ELF-1 (cell line): ENCODE measurements around the gene CBX2.
"Not testable (repeated sequence)": the region's sequence is repeated elsewhere in the genome, so short reads cannot be mapped to it uniquely, and the experiment has no call there.

Source experiments
- DNase-seq: peaks from one replicate; pipeline ENCODE4 v3.0.0-alpha.2; 2016; ENCODE audit warnings: low read depth, low spot score

CBX2 gene

DNA sequence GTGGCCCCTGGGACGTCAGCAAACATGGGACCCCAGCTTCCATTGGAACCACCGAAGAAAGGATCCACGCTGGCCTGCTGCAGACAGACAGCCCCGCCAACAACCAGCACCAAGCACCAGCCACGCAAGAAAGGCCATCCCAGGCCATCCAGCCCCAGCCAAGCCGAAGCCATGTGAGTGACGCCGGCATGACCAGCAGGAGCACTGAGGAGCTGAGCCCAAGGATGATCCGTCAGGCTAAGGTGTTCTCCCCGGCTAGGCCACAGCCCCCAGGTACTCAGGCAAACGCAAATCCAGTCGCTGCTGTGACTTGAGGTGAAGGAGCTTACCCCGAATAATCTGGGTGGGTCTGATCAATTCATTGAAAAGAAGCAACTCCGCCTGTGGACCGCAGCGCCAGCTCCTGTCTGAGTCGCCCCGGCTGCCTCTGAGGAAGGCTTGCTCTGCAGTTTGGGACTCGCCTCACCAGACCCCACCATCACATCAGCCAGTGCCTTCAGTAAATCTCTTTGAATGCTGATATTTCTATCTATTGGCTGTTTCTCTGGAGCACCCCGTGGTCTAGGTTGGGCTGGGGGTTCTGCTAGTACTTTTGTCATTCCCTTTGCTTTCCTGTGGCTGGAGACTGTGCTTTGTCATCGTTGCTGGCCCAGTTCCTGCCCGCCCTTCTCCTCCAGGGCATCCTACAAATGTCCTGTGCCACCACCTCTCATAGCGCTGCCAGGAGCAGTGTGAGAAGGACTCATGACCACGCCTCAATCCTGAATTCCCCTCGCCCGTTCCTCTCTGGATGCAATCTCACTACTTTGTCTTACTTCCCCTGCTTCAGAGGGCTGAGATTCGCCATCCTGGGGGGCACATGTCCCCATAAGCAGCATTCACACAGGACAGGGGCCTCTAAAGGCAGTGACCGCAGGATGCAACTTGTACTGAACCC is 8.1 kb upstream of the CBX2 start:
- DNase-seq: no peak

DNA sequence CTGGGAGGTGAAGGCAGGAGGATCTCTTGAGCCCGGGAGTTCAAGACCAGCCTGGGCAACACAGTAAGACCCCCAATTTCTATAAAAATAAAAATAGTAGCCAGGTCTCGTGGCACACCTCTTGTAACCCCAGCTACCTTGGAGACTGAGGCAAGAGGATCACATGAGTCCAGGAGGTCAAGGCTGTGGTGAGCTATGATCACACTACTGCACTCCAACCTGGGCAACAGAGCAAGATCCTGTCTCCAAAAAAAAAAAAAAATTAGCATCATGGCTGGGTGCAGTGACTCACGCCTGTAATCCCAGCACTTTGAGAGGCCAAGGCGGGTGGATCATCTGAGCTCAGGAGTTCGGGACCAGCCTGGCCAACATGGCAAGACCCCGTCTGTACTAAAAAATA is 6.7 kb upstream of the CBX2 start:
- no peak for DNase-seq

DNA sequence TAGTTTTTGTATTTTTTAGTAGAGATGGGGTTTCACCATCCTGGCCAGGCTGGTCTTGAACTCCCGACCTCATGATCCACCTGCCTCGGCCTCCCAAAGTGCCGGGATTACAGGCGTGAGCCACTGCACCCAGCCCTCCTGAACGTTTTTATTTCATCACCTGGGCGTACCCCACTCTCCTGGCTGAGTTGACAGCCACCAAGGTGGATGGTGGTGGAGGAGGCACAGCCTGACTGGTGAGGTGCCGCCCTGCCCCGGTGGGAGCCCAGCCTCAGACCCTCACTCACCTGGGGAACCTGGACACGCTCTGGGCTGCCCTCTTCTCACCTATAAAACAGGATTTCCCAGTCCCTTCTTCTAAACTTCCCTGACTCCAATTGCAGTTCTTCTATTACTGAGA is 5.2 kb upstream of the CBX2 start:
- DNase-seq: not testable (repeated sequence)

DNA sequence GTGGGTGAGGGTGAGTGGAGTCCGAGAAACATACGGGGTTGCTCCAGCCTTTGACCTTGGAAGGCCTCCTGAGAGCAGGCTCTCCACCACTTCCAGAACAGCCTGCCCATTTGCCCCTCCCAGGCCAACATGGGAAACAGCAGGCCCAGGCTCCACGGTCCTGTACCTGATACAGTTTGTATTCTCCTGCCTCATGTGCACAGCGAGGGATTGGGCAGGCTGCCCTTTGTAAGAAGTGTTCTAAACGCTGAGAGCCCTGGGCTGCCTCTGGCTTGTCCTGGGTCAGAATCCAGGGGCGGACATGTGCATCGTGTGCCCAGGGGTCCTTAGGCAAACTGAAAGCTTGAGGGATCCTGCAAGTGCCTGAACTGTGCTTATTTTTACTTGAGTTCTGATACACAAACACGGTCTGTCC is 3.4 kb upstream of the CBX2 start:
- no peak for DNase-seq

DNA sequence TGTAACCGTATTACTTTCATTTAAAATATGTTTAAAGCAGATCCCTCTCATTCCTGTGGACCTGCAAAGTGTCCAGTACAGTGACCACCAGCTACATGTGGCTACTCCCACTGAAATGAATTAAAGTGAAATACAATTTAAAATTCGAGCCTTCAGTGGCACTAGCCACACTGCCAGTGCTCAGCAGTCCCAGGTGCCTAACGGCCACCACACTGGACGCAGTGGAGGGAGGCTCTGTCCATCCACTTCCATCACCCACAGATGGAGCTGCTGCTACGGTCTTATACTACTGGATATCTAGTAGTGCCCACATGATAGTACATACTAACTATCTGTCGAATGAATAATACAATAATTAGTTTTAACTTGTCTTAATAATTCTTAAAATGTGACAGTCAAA is 2.3 kb upstream of the CBX2 start:
- DNase-seq: no peak

DNA sequence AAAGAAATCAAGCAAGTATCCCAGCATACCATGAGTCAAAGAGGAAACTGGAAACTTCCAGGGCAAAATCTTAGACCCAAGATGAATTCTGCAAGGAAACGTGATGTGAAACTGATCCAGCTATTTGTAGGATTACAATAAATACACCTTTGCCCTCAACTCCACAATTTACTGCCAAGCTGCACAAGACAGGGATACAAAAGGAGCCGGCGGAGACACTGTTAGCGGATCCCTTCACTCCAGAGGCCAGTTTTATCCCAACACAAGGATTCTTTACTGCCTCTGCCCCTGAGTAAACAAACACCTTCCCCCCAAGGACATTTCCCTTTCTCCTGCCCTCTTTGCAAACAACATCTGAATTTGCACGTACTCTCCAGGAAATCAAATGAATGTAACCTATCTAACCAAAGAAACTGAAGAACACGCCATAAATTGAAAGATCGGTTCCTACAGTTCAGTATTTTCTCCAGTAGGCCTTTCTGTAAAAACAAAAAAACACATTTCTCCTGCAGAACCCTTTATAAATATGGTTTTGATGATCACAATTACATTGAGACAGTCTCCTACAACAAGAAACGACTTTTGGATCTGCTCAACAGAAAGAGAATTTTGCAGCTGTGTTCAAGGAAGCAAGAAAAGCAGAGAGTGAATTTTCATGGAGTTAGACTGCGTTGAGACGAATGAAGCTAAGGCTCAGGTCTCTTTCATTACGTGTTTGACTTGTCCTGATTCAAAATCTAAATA is 1.4 kb upstream of the CBX2 start:
- DNase-seq: peak; percentile 45

DNA sequence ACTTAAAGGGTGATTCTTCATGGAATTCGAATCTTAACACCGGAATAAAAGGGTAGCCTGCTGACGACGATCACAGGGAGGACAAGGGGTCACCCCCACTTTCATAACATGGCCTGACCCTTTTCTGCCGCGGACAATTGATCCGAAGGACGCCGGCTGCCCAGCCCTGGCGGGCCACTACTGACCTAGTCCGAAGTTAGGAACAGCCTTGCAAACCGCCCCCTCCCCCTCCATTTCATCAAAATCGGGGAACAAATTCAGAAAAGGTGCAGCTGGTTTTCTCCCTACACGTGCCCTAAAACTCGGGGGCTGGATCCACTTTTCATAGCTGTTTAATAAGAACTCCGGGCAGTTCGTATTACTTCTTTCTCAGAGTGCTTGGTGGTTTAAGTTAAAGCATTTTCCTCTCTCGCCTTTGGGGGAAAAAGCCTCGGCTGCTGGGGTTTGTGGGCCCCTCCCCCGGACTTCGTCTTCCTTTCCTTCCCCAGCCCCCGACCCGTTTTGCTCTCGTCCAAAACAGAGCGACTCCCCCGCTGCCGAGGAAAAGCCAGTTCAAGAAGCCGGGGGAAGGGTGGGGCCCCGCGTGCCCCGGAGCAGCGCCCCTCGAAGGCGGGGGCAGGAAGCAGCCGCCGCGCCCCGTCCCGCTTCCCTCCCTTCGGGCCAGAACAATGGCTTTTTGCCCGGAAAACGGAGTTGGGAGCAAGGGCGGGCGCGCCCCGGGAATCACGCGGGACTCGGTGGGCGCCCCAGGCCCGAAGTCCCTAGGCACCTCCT is 641 bp upstream of the CBX2 start:
- peak; percentile 68 for DNase-seq

DNA sequence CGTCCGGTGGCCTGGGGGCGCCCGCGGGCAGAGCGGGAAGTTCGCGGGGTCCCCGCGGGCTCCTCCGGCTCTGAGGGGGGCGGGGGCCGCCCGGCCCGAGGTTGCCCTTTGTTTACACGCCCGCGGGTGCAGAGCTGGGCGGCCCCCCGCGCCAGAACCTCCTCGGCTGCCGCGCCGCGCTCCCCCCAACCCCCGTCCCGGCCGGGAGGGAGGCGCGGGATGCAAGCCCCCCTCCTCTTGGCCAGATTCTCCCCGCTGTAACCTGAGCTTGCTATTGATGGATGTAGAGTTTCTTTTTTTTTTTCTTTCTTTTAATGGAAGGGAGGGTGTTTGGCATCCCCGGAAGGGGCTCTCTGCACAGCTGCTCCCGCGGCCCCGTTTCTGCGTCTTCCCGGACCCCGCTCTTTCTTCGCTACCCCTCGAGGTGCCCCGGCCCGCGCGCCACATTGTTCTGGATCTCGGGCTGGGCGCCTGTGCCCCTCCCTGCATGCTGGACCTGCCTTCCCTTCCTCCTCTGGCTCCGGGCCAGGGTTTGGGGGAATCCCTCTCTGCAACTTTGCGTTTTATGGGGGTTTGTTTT is 646 bp downstream of the CBX2 start:
- DNase-seq: peak; percentile 51

DNA sequence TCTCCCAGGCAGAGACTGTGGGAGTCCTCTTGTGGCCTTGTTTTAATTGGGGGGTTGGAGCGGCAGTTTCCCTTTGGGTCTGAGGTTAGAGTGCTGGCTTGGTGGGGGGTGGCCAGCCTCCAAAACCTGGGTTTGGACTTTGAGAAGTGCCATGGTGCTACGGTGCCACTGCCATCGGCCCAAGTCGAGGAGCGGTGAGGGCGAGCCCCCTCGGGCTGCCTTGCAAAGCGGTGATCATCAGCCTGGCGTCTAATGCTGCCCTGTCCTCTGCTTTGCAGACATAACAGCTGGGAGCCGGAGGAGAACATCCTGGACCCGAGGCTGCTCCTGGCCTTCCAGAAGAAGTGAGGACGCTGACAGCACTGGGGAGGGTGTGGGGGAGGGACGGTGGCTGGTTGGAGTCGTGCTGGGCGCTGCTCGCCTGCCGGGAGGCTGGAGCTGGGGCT is 1.2 kb downstream of the CBX2 start:
- DNase-seq: peak; percentile 68

DNA sequence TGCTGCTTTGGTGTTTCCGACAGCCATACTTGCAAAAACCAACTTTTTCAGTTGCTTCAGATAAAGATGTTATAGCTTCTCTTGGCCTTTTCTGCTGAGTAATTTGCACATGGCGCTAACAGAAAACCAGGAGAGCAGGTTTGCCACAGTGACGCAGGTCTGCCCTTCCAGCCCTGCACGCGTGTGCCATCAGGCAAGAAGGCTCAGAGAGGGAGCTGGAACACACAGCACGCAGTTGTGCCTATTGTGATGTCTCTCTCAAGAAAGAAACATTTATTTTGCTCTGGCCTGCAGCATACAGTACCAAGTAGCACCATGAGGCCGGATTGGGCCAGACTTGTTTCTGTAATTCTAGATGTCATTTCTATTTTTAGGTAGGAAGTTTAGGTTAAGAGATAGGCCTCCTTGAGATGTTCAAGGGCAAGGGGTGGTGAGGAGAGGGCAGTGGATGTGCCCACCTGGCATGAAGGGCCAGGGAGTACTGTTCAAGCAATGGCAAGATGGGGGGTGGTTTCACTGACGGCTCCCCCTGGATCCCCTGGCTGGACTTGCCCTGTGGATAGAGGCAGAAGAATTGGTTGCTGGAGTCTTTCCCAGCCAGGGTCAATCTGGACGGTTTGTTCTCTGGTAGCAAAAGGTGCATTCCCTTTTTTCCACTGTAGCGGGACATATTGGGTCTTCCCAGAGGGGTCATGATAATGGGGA is 1.9 kb downstream of the CBX2 start:
- DNase-seq: no peak

DNA sequence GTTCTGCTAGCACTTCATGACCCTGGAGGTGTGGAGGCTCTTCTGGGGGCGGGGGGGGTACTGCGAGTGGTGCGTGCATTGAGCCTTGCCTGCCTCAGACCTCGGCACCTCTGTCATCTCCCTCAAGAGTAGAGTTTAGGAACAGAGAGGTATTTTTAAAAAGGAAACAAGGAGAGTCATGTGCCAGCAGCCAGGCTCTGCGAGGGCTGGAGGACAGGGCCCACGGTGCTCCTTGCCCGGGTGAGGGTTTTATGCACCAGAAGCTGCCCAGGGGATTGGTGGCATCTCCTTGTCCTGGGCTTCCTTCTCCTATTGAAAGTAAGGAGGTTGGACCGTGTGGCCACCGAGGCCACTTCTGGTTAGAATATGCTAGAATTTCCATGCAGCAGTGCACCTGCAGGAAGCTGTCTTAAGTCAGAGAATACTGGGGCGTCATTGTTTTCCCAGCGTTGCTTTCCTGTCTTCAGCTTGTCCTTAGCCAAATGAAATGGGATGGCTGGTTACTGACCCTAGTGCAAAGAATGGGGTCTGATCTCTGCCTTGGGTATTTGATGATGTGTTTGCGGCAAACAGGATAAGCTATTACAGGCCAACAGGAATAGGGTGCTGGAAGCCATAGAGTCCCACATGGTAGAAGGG is 3.2 kb downstream of the CBX2 start:
- DNase-seq: no peak

DNA sequence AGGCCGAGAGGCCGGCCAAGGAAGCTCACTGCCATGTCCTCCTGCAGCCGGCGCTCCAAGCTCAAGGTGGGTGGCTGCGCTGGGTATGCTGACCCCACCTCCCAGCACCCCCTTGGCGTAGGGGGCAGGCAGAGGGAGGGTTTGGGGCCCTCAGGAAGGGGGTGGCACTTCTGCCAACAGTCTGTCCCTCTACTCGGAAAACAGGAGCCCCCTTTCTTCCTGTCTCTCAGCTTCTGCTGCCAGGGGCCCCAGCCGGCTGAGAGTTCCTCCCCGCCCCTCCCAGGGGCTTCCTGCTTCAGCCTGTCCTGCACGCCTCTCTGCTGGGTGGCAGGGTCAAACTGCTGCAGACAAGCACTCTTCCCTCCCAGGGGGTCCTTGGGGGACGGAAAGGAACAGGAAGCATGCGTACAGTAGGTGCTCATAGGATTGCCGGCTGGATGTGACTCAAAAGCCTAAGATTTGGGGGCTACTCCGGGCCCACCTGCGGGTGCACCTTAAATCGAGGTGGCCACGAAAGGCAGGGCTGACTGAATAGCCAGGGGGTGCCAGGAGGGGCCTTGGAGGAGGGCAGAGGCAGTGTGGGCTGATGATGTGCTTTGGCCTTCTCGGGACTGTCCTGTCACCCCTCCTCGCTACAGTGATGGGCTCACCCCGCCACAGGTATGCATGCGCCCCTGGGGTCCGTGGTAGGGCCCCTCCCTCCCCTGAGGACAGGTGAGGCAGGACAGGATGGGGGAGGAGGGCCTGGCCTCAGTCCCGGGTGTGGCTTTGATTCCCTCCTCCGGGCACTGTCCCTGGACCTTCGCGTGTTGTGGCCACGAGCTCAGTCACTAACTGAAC is 4.0 kb downstream of the CBX2 start:
- DNase-seq: no peak

DNA sequence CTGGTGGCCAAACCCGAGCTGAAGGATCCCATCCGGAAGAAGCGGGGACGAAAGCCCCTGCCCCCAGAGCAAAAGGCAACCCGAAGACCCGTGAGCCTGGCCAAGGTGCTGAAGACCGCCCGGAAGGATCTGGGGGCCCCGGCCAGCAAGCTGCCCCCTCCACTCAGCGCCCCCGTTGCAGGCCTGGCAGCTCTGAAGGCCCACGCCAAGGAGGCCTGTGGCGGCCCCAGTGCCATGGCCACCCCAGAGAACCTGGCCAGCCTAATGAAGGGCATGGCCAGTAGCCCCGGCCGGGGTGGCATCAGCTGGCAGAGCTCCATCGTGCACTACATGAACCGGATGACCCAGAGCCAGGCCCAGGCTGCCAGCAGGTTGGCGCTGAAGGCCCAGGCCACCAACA is 5.9 kb downstream of the CBX2 start:
- DNase-seq: no peak

DNA sequence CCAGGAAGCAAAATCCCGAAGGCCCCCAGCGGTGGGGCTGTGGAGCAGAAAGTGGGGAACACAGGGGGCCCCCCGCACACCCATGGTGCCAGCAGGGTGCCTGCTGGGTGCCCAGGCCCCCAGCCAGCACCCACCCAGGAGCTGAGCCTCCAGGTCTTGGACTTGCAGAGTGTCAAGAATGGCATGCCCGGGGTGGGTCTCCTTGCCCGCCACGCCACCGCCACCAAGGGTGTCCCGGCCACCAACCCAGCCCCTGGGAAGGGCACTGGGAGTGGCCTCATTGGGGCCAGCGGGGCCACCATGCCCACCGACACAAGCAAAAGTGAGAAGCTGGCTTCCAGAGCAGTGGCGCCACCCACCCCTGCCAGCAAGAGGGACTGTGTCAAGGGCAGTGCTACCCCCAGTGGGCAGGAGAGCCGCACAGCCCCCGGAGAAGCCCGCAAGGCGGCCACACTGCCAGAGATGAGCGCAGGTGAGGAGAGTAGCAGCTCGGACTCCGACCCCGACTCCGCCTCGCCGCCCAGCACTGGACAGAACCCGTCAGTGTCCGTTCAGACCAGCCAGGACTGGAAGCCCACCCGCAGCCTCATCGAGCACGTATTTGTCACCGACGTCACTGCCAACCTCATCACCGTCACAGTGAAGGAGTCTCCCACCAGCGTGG is 6.5 kb downstream of the CBX2 start:
- no peak for DNase-seq

DNA sequence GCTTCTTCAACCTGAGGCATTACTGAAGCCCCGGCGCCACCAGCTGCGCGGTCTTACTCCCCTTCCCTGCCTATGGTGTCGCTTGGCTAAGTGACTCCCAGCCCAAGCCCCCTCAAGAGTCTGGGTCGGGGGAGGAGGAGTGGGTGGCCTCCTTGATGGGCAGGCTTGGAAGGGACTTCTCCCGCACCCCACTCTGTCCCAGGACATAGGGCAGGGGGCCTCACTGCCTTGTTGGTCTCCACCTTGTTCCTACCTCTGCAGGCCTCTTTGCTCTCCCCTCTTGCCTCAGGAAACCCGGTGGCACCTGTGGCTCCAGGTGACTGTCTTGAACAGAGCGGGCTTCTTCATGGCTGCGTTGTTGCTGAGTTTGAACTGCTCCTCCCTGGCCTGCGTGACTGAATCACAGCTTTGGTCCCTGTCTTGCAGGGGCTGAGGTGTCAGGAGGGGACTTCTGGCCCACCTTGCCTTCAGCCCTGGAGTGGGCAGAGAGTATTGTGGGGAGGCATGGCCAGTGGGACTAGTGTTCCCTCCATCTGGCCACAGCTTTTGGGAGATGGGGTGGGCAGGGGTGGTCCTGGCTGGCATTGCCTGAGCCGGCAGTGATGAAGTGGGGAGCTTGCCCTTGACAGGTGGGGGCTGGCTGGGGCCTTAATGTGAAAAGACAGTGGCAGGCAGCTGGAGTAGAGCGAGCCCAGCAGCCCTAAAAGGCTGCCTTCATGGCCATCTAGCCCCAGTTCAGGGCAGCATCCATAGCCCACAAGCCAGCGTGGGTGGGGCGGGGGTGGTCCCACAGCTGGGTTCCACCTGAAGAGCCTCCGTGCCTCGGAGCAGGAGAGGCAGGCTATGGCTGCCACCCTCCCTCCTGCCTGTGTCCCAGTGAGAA is 7.3 kb downstream of the CBX2 start:
- DNase-seq: no peak

DNA sequence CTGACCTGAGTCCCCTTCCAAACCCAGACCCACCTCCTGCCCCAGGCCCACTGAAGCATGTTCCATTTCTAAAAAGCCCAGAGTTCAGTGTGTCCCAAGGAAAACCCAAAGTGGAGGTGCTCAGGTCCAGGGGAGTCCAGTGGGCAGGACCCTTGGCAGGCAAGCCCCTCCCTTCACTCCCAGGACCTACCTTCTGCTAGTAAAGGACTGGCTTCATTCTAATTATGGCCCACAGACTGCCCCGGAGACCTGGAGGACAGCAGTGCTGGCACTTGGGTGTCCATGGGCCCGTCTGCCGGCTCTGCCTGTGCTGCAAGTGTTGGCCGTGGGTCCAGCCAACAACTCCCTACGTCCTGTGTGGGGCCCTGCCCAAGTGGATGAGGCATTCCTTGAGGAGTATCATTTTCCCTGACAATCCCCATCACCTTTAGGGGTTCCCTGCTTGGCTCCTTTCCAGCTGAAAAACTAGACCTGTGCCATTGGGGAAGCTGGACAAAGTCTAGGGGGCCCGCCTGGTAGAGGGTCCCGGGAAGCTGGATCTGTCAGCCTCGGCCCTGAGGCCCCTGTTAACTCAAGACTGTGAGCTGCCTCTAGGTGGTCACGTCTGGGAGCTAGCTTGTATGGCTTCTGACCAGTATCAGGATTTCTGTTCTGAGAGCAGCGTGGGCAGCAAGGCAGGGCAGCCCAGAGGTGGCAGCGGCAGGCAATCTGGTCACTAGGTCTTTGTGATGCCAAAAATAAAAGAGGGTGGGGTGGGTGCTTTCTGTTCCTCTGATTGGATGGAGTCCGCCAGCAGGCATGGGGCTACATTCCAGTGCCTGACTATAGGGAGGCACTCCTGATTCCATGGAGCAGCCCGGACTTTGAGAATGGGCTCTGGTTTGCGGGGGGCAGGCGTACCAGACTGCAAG is 8.2 kb downstream of the CBX2 start:
- no peak for DNase-seq
